Gastrocnemius medialis (tissue), 4 donors: ENCODE data around the gene MLXIP. TPM values are rescaled to one million over a fixed set of nuclear protein-coding genes. Genes with fewer than 3 reads are reported as not detected.

ENCODE experiments used
- ATAC-seq, 2 donors: fragments of 150-250 bp; one replicate each; pipeline ENCODE4 v1.9.1; 2016
- DNase-seq, 2 donors: peaks; one replicate each; pipeline ENCODE4 v3.0.0-alpha.2; 2019
- H3K27ac ChIP-seq, 4 donors: fragments of 200-600 bp; sonication (generic); 1 replicate in 1 of 4; 2 replicates in 3 of 4; pipeline ENCODE4 v1.5.1; 2016 to 2018; ENCODE audit warnings: mild to moderate bottlenecking in 2 of 4, moderate library complexity in 1 of 4
- H3K27me3 ChIP-seq, 3 donors: fragments of 200-600 bp; sonication (generic) in 2 of 3; 1 replicate in 1 of 3; 2 replicates in 2 of 3; pipeline versions ENCODE4 v1.5.1 to v1.6.0; 2016 to 2019; ENCODE audit warnings: mild to moderate bottlenecking in 1 of 3, moderate library complexity in 1 of 3
- H3K36me3 ChIP-seq, 2 donors: fragments of 200-600 bp; sonication (generic) in 1 of 2; one replicate each; pipeline ENCODE4 v1.5.1; 2017 to 2018
- H3K4me1 ChIP-seq, 2 donors: fragments of 200-600 bp; sonication (generic) in 1 of 2; one replicate each; pipeline ENCODE4 v1.5.1; 2016 to 2017; ENCODE audit warnings: mild to moderate bottlenecking in 2 of 2
- H3K4me3 ChIP-seq, 4 donors: fragments of 200-600 bp; sonication (generic) in 3 of 4; 1 replicate in 1 of 4; 2 replicates in 3 of 4; pipeline ENCODE4 v1.5.1; 2016 to 2019; ENCODE audit warnings: mild to moderate bottlenecking in 2 of 4
- H3K9me3 ChIP-seq, 3 donors: fragments of 200-600 bp; sonication (generic) in 2 of 3; 1 replicate in 1 of 3; 2 replicates in 2 of 3; pipeline ENCODE4 v1.5.1; 2016 to 2019
- POLR2A ChIP-seq, 2 donors: fragments of 450-650 bp; IDR thresholded peaks; one replicate each; pipeline ENCODE4 v1.6.1; 2017; ENCODE audit warnings: antibody characterized with exemption in 2 of 2, mild to moderate bottlenecking in 2 of 2, moderate library complexity in 2 of 2
- in situ Hi-C, 4 donors: fragments of 200-750 bp; cut with MboI; loops; one replicate each; pipeline versions ENCODE4 v1.15.0 to v1.8.0; 2017; ENCODE audit warnings: low sequenced_read_pairs in 4 of 4
- intact Hi-C: fragments of 100-400 bp; cut with DNase I; formaldehyde crosslinking; loops from one replicate; pipeline ENCODE4 v1.15.1; 2023; ENCODE audit warnings: low total_unique reads
- total RNA-seq, 4 donors: library from RNA; depleted of rRNA; stranded (reverse); fragments of >200 nt; gene quantifications; one replicate each; pipeline versions ENCODE4 v1.1.0 to v1.2.3, GENCODE V29; 2016
- TF ChIP-seq, protein P1 (sequence below), 5 experiments: fragments of 450-650 bp in 3 of 5; fragments of 200-600 bp in 2 of 5; sonication (generic) in 2 of 5; IDR thresholded peaks in 4 of 5; conservative IDR thresholded peaks in 1 of 5; 1 replicate in 4 of 5; 2 replicates in 1 of 5; pipeline ENCODE4 v1.5.1; 2016 to 2019; ENCODE audit warnings: antibody characterized with exemption in 5 of 5, mild to moderate bottlenecking in 3 of 5, moderate library complexity in 3 of 5

MLXIP gene
- total RNA-seq, 4 donors from 2014 or later = 36.6 to 89.4 (median 79.7) TPM

- intact Hi-C loops = no loop called here
- in situ Hi-C loops = no loop called here
- Histone ChIP-seq H3K36me3 (peaks cover 0 to 12% of the 10 kb centered on the region in 2 donors), H3K4me3 (no peak overlapping the region), H3K4me1 (peaks cover 100% of the 10 kb centered on the region in 2 donors), H3K9me3 (no peaks in the 10 kb centered on the region), H3K27me3 (no peaks in the 10 kb centered on the region), H3K27ac (peak overlapping the region; percentile 90 to 97 (median 94))
- DNase-seq (no peak), ATAC-seq (no peak)
- no peak for TF ChIP-seq POLR2A (IDR thresholded peaks at IDR 0.05)
- TF ChIP-seq, protein P1, sequence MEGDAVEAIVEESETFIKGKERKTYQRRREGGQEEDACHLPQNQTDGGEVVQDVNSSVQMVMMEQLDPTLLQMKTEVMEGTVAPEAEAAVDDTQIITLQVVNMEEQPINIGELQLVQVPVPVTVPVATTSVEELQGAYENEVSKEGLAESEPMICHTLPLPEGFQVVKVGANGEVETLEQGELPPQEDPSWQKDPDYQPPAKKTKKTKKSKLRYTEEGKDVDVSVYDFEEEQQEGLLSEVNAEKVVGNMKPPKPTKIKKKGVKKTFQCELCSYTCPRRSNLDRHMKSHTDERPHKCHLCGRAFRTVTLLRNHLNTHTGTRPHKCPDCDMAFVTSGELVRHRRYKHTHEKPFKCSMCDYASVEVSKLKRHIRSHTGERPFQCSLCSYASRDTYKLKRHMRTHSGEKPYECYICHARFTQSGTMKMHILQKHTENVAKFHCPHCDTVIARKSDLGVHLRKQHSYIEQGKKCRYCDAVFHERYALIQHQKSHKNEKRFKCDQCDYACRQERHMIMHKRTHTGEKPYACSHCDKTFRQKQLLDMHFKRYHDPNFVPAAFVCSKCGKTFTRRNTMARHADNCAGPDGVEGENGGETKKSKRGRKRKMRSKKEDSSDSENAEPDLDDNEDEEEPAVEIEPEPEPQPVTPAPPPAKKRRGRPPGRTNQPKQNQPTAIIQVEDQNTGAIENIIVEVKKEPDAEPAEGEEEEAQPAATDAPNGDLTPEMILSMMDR (IDR thresholded peaks at IDR 0.05 in 4 of 5, conservative IDR thresholded peaks at IDR 0.05 in 1 of 5) = no peak
Measured at GRCh38 chr12:122086116-122086515, 7.6 kb downstream of the MLXIP start.

DNA sequence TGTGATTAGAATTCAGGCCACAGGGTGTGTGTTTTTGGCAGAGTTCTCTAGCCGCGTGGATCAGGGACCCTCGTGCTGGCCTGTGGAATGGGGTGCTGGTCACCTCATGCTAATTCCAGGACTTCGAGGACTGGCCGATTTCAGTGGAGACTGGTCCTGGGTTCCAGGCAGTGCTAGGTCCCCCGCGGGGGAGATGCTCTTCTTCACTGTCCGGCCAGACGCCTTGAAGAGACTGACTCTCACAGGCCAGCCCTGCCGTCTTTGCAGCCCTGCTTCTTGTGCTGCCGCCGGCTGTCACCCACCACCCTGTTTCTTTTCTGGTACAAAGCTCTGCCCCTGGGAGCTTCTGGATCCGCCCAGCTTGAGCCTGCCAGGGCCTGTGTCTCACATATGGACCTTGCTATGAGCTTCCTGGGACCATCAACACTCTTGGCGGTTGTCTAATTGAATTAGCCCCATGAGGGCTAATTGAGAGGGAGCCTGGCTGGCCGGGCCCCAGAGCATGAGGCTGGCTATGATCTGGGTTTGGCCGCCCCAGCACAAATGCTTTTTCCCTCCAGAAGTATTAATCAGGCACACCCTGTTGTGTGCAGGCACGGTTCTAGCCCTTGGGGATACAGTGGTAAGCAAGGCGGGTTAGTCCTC is 8.2 kb downstream of the MLXIP start:
- no peak for TF ChIP-seq POLR2A (IDR thresholded peaks at IDR 0.05)
- TF ChIP-seq, protein P1 (IDR thresholded peaks at IDR 0.05 in 4 of 5, conservative IDR thresholded peaks at IDR 0.05 in 1 of 5) = no peak
- DNase-seq (no peak), ATAC-seq (no peak)
- Histone ChIP-seq H3K4me3 (peak overlapping the region in 1 of 4 donors; percentile 2), H3K27me3 (no peaks in the 10 kb centered on the region), H3K27ac (peak overlapping the region; percentile 90 to 97 (median 94)), H3K4me1 (peaks cover 100% of the 10 kb centered on the region in 2 donors), H3K9me3 (no peaks in the 10 kb centered on the region), H3K36me3 (peaks cover 0 to 12% of the 10 kb centered on the region in 2 donors)
- in situ Hi-C loops (no loop called here), intact Hi-C loops (no loop called here)

- DNase-seq = peak; percentile 29 to 57
- intact Hi-C loops (no loop called here), in situ Hi-C loops (no loop called here)
- peak in 1 of 2 donors; percentile 25 for TF ChIP-seq POLR2A (IDR thresholded peaks at IDR 0.05)
- TF ChIP-seq, protein P1 (IDR thresholded peaks at IDR 0.05 in 4 of 5, conservative IDR thresholded peaks at IDR 0.05 in 1 of 5) = no peak
- H3K9me3 ChIP-seq = no peaks in the 10 kb centered on the region
- peak overlapping the region in 2 of 4 donors; percentile 3 to 6 for H3K4me3 ChIP-seq
- peak overlapping the region; percentile 90 to 97 (median 94) for H3K27ac ChIP-seq
- peak; percentile 47 to 66 for ATAC-seq
- H3K27me3 ChIP-seq = no peaks in the 10 kb centered on the region
- peaks cover 100% of the 10 kb centered on the region in 2 donors for H3K4me1 ChIP-seq
- peaks cover 0 to 12% of the 10 kb centered on the region in 2 donors for H3K36me3 ChIP-seq
Measured at GRCh38 chr12:122087431-122088178, 9.0 kb downstream of the MLXIP start.

DNA sequence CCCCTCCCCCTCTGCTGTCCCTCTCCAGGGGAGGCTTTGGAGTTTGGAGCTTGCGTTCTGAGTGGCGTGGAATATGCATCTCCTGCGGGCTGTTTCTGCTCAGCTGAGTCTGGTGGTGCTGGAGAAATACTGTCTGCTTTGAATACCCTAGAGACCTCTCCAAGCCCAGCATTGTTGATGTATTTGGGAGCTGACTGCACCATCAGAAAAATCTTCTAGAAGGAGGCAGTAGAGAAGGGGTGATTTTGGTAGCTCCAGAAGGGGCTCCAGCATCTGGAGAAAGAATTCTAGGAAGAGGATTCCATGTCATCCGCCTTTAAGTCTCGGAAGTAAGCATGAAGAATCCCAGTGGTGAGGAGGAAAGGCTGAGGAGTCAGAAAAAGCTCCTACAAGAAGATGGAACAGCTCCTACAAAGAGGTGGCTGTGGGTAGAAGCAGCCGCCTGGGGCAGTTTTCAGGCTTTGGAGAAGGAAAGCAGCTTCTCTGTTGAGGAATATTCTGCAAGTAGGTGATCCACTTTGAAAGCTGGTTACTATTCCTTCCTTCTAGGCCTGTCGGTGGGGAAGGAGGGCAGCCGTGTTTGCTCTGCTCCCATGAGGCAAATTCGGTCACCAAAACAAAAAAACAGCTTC is 9.7 kb downstream of the MLXIP start:
- intact Hi-C loops (no loop called here), in situ Hi-C loops (no loop called here)
- TF ChIP-seq, protein P1 (IDR thresholded peaks at IDR 0.05 in 4 of 5, conservative IDR thresholded peaks at IDR 0.05 in 1 of 5) = no peak
- no peak for TF ChIP-seq POLR2A (IDR thresholded peaks at IDR 0.05)
- Histone ChIP-seq H3K27ac (peak overlapping the region; percentile 90 to 97 (median 94)), H3K4me1 (peaks cover 100% of the 10 kb centered on the region in 2 donors), H3K4me3 (peak overlapping the region in 2 of 4 donors; percentile 3 to 6), H3K36me3 (peaks cover 0 to 12% of the 10 kb centered on the region in 2 donors), H3K27me3 (no peaks in the 10 kb centered on the region), H3K9me3 (no peaks in the 10 kb centered on the region)
- ATAC-seq (no peak), DNase-seq (no peak)
